ENCODE measurements around the gene CD6. TPM values are rescaled to one million over a fixed set of nuclear protein-coding genes. Genes with fewer than 3 reads are reported as not detected.

The CD6 gene
- total RNA-seq, 1 experiment from 2014 or later = not detected

DNA sequence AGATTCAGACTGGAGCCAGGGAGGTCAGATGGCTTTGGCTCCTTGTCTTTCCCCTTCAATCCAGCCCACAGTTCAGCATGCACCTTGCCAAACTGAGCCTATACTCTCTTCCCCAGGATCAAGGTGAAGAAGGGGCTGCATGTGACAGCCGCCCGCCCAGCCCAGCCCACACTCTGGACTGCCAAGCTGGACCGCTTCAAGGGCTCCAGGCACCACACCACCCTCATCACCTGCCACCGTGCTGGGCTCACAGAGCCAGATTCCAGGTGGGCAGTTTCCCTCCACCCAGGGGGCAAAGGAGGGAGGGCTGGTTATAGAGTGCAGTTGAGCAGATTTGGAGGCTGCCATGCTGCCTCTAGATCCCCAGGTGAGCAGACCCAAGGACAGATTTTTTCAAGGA is 41.1 kb upstream of the CD6 start:
- Histone ChIP-seq H4K91ac (ENCODE audit: insufficient read length, low read depth, low read length) (no peak overlapping the region), H3K14ac (ENCODE audit: insufficient read depth, low read length) (no peak overlapping the region), H2BK15ac (ENCODE audit: low read depth, low read length) (no peak overlapping the region), H3K56ac (ENCODE audit: insufficient read length, low read depth, low read length) (no peak overlapping the region), H4K5ac (ENCODE audit: insufficient read length, low read depth, low read length) (no peak overlapping the region), H3K23me2 (ENCODE audit: insufficient read length, low read depth, low read length, poor library complexity, severe bottlenecking) (peaks cover 2% of the 10 kb centered on the region), H2BK120ac (ENCODE audit: low read depth, low read length, poor library complexity, severe bottlenecking) (no peak overlapping the region), H3K27ac (ENCODE audit: insufficient read length, low read depth, low read length) (no peak overlapping the region), H3K4me2 (ENCODE audit: insufficient read depth, insufficient read length, low read length) (no peak overlapping the region), H3K4ac (ENCODE audit: low read depth, low read length) (no peak overlapping the region), H2AFZ (ENCODE audit: low read length) (no peak overlapping the region), H4K8ac (replicated peaks; ENCODE audit: insufficient read length, low read depth, low read length) (no peak overlapping the region), H4K20me1 (ENCODE audit: control insufficient read depth, insufficient read depth, insufficient read length) (no peaks in the 10 kb centered on the region), H2BK5ac (ENCODE audit: insufficient read length, low read length) (no peak overlapping the region), H3T11ph (ENCODE audit: low read length) (no peak overlapping the region), H3K79me2 (ENCODE audit: insufficient read depth, low read length) (no peaks in the 10 kb centered on the region), H3K9ac (ENCODE audit: extremely low read depth, insufficient read length, low read length) (no peak overlapping the region), H3K18ac (ENCODE audit: insufficient read length, low read depth, low read length) (no peak overlapping the region), H3K4me1 (ENCODE audit: insufficient read depth, low read length) (peaks cover 2% of the 10 kb centered on the region; the same call in 1 of the 2 replicates), H2AK5ac (ENCODE audit: insufficient read length, low read length) (no peak overlapping the region), H2BK20ac (ENCODE audit: low read depth, low read length, poor library complexity, severe bottlenecking) (no peak overlapping the region), H3K9me3 (ENCODE audit: control insufficient read depth, low read depth, low read length) (no peaks in the 10 kb centered on the region), H3K79me1 (ENCODE audit: insufficient read depth, low read depth, low read length, poor library complexity, severe bottlenecking) (no peaks in the 10 kb centered on the region), H2BK12ac (ENCODE audit: insufficient read length, low read depth, low read length) (no peak overlapping the region), H3K23ac (ENCODE audit: insufficient read length, low read depth, low read length) (no peak overlapping the region), H3K27me3 (ENCODE audit: insufficient read depth, low read length) (no peaks in the 10 kb centered on the region)
- WGBS (ENCODE audit: extremely low coverage, insufficient read length, low lambda C conversion rate) = no CpG with 5 or more reads among the region's 4 CpGs
- TF ChIP-seq, protein P1, sequence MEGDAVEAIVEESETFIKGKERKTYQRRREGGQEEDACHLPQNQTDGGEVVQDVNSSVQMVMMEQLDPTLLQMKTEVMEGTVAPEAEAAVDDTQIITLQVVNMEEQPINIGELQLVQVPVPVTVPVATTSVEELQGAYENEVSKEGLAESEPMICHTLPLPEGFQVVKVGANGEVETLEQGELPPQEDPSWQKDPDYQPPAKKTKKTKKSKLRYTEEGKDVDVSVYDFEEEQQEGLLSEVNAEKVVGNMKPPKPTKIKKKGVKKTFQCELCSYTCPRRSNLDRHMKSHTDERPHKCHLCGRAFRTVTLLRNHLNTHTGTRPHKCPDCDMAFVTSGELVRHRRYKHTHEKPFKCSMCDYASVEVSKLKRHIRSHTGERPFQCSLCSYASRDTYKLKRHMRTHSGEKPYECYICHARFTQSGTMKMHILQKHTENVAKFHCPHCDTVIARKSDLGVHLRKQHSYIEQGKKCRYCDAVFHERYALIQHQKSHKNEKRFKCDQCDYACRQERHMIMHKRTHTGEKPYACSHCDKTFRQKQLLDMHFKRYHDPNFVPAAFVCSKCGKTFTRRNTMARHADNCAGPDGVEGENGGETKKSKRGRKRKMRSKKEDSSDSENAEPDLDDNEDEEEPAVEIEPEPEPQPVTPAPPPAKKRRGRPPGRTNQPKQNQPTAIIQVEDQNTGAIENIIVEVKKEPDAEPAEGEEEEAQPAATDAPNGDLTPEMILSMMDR (conservative IDR thresholded peaks at IDR 0.05) = no peak
- DNase-seq = no peak
- Mint-ChIP-seq H3K36me3 (ENCODE audit: insufficient read depth in 1 of 3, low read depth in 3 of 3) (peaks cover 35 to 67% (median 56%) of the 10 kb centered on the region in 3 experiments; a peak in 6 of 7 replicates), H3K4me1 (peaks cover 18 to 24% of the 10 kb centered on the region in 2 experiments), H3K4me3 (no peak overlapping the region), H3K27me3 (ENCODE audit: low read depth) (no peaks in the 10 kb centered on the region; the same call in none of the 2 replicates), H3K9me3 (no peaks in the 10 kb centered on the region), H3K27ac (no peak overlapping the region)

All from H9 (cell line).